Stimulated activated CD8-positive, alpha-beta memory T cell treated with anti-CD3 and anti-CD28 coated beads, Interleukin-4, amount 100 ng/mL, for 1 hour (primary cell): Measurements from ENCODE around the gene ACSL6.

Experiments used
- DNase-seq, 2 donors: peaks; one replicate each; pipeline ENCODE4 v3.0.0-alpha.2; 2020; ENCODE audit warnings: low read depth in 2 of 2, low spot score in 1 of 2

Gene ACSL6

GRCh38 chr5:132017316-132017715 lies 5.9 kb upstream of the ACSL6 start:
- no peak for DNase-seq

- no peak for DNase-seq
Observed at GRCh38 chr5:132016721-132017250, 5.3 kb upstream of the ACSL6 start.

- no peak for DNase-seq
Observed at GRCh38 chr5:132013711-132014110, 2.3 kb upstream of the ACSL6 start.

- no peak for DNase-seq
Observed at GRCh38 chr5:132013006-132013689, 1.7 kb upstream of the ACSL6 start.

- no peak for DNase-seq
Observed at GRCh38 chr5:132012371-132013005, 1.0 kb upstream of the ACSL6 start.

GRCh38 chr5:132010989-132011621 lies 353 bp downstream of the ACSL6 start:
- no peak for DNase-seq

- no peak for DNase-seq
Observed at GRCh38 chr5:132010645-132010988, 841 bp downstream of the ACSL6 start.

GRCh38 chr5:132009706-132010405 lies 1.6 kb downstream of the ACSL6 start:
- DNase-seq = no peak

GRCh38 chr5:132008961-132009680 lies 2.3 kb downstream of the ACSL6 start:
- DNase-seq = no peak

GRCh38 chr5:132008163-132008473 lies 3.3 kb downstream of the ACSL6 start:
- no peak for DNase-seq

- DNase-seq = peak; percentile 51 to 62
Observed at GRCh38 chr5:132007399-132008162, 3.9 kb downstream of the ACSL6 start.

- no peak for DNase-seq
Observed at GRCh38 chr5:132006331-132007120, 4.9 kb downstream of the ACSL6 start.

- DNase-seq = no peak
Observed at GRCh38 chr5:132005591-132005990, 5.9 kb downstream of the ACSL6 start.

GRCh38 chr5:132003982-132004381 lies 7.5 kb downstream of the ACSL6 start:
- no peak for DNase-seq

GRCh38 chr5:132003170-132003744 lies 8.2 kb downstream of the ACSL6 start:
- DNase-seq = no peak

GRCh38 chr5:132002757-132003156 lies 8.7 kb downstream of the ACSL6 start:
- DNase-seq = no peak

GRCh38 chr5:132001647-132002561 lies 9.6 kb downstream of the ACSL6 start:
- no peak for DNase-seq
